GM21619 (cell line): Measurements from ENCODE around the gene DOC2A.
"Not testable (repeated sequence)": the region's sequence is repeated elsewhere in the genome, so short reads cannot be mapped to it uniquely, and the experiment has no call there.

Experiments
- ATAC-seq: cut with Tn5 transposase; IDR thresholded peaks from one replicate; pipeline ENCODE4 v1.9.1; 2021; ENCODE audit not compliant: unreplicated experiment

DOC2A gene

DNA sequence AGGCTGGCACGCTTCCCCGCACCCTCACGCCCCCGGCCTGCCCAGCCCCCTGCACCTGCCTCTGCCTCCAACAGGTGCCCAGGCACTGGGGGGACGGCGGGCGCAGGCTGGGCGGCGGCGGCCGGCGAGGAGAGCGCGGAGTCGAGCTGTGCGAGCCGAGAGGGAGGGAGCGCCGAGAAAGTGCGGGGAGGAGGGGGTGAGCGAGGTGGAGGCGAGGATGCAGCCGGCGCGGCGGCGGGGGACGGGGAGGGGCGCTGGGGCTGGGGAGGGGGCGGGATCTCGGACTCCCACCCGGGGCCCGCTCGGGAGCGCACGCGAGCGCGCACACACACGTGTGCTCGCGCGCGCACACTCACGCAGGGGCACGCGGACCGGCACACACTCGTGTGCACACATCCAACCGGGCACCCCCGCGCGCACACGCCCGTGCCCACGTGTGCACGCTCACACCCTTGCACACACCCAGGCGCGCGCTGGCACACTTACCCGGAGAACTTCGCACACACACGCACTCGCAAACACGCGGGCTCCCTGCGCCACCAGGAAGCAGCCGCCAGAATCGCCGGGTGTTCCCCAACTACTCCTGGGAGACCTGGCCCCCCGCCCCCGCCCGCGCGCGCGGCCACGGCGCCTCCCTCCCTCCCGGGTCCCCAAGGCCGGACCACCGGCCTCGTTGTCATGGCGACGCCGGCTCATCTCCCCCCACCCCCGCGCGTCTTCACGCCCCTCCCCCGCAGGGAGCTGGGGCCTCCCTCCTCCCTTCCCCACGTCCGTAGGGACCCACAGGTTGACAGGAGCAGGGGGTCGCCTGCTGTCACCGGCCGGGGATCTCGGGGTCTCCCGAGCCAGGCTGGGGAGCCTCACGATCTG is at the start of gene DOC2A:
Gene DOC2A (minus strand): TSS at position 184 of the 870 bp plus-strand sequence. CDS start 805 bp downstream, outside the sequence.
- no peak for ATAC-seq

DNA sequence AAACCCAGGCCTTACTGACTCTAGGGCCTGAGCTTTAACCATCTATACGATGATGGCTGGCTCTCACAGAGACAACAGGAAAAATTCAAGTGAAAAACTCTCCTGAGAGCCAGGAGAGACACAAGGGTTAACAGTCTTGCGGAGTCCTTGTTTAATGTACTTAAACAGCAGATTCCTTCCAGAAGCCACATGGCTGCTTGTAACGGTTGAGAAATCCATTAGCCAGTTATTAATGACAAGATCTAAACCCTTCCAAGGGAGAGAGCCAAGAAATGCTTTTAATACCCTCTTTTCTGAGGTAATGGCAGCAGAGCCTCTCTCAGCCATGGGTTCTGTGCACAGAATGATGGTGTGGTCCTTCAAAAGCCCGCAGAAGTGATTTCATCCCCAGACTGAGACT is 49.5 kb upstream of the DOC2A start:
- ATAC-seq: no peak

DNA sequence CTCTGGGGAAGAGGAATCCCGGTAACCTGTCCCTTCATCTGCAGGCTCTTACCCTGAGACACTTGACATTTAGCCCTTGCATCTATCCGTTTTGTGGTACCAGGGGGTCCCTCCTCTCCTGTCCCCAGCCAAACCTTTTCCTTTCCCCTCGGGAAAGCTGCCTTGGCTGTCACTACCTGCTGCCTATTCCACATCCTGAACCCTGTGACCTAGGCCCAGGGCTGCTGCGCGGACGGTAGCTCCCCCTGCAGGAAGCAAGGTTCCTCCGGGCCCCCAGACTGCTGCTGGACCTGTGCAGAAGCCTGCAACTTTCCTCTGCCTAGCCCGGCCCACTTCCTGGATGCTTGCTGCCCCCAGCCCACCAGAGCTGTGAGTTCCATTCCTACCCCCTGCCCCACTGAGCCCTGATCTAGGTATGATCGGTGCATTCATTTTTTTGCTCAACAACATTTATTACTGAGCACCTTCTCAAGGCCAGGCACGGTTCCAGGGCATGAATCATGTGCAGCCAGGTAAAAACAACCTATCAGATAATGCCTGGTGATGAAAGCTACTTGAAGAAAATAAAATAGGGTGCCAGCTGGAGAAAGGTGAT is 44.2 kb upstream of the DOC2A start:
- no peak for ATAC-seq

DNA sequence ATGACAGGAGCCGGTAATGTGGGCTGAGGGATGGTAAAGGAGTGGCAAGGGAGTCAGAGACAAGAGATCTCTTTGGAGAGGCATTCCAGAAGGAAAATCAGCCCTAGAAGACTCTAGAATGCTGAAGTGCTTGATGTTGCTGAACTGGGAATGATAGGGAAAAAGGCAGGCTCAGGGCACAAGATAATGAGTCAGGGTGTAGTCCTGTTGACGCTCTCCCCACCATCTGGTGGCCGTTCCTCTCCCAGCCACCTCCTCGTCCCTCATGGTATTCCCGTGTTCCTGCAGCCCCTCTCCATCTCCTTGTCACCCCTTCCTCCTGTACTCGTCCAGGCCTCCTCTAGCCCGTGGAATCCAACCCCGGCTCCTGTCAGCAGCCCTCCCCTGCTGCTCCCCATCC is 43.6 kb upstream of the DOC2A start:
- ATAC-seq: no peak

DNA sequence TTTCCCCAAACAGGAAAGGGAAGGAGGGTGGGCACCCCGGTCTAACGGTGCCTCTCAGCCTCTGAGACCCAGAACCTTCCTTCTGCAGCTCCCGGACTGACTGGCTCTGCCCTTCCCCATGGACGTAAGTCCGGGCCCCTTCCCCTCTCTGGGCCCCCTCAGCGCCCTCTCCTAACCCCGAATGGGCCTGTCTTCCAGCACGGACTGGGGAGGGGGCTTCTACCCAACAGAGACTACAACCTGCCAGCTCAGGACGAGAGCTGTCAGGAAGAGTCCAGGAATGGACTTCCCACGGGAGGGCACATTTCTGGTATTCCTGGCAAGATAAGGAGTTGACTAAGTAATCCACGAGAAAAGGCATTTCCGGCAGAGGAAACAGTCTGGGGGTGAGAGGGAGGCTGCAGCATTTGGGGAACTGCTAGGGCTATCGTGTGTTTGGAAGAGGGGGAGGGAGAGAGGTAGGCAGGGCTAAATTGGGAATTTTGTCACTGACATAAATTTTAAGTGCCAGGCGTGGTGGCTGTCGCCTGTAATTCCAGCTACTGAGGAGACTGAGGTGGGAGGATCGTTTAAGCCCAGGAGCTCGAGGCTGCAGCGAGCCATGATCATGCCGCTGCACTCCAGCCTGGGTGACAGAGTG is 42.7 kb upstream of the DOC2A start:
- ATAC-seq: peak; percentile 10

DNA sequence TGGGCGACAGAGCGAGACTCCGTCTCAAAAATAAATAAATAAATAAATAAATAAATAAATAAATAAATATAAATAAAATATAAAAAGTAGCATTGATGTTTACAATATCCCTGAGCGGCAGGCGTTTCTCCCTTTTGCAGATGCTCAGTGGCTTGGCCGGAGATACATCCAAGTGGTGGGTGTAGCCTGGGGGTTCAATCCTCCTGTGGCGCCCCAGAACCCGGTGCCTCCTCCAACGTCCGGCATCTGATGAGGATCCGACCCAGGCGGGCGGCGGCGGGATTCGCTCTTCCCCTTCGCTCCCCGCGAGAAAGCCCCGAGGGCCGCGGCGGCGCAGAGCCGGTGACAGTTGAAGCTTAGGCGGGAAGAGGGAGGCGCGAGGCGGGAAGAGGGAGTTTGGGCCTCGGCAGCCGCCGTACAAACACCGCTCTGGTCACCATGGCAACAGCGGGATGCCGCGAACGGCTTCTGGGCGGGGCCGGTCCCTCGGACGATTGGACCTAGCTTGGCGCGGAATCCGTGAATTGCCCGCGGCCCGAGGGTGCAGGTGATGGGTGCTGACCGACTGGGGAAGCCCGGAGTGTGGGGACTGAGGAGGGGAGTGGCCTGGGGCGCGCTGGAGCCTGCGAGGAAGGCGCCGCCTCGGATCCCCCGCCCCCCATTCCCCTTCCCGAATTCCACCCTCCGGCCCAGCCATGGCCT is 42.0 kb upstream of the DOC2A start:
- ATAC-seq: peak; percentile 65

DNA sequence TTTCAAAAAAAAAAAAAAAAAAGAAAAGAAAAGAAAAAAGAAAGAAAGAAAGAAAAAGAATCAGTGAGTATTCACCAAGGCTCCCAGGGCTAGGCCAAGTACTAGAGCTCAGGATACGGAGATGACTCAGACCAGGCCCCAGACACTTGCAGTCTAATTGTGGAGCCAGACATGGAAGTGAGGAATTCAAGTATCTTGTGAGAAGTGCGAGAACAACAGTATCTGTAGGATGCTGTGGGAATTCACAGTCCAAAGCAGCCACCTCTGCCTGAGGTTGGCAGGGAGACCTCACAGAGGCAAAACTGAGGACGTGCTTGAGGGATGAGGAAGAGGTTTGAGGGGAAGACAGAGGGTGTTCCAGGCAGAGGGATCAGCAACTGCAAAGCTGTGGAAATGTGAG is 40.7 kb upstream of the DOC2A start:
- no peak for ATAC-seq

DNA sequence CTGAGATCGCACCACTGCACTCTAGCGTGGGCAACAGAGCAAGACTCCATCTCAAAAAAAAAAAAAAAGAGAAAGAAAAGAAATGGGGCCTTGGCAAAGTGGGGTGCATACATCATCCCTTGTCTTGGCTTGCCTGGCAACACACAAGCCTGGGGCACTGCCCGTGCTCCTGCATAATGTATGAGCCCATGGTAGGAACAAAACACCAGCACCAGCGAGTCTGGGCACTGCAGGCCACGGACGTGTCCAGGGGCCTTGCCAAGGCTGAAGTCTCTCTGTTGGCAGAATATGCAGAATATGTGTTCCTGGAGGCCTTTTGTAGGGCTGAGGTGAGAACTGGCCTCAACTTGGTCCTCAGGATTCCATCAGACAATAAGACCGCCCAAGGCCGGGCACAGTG is 39.0 kb upstream of the DOC2A start:
- no peak for ATAC-seq

DNA sequence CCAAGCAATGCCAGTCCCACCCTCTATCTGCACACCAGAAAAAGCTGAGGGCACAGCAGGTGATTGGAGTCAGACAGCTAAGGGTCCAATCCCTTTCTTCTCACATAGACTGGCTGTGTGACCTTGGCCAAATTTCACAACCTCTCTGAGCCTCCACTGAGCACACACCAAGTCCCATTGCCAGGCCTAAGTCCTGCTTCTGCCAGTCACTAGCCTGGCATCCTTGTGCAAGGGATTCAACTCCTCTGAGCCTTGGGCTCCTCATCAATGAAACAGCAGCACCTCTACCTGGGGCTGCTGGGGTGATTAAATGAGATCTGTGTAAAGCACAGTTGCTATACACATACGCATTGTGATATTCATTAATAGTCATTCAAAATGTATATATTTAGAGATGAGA is 35.8 kb upstream of the DOC2A start:
- ATAC-seq: no peak

DNA sequence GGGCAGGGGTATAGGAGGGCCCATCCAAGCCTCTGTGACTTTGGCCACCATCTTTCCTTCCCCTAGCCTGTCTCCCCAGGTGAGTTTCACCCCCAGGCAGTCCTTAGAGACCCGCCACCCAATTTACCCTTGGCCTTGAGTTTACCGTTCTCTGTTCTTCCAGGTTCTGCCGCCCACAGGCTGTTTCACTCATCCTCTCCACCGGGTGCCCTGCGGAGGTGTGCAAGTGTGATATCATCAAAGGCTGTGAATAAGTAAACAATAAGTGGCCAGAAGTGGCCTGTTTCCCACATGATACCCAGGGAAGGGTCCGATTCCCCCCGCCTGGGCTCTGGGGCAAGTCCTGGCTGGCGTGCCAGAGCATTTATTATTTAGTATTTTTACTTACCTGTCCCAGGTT is 35.4 kb upstream of the DOC2A start:
- no peak for ATAC-seq

DNA sequence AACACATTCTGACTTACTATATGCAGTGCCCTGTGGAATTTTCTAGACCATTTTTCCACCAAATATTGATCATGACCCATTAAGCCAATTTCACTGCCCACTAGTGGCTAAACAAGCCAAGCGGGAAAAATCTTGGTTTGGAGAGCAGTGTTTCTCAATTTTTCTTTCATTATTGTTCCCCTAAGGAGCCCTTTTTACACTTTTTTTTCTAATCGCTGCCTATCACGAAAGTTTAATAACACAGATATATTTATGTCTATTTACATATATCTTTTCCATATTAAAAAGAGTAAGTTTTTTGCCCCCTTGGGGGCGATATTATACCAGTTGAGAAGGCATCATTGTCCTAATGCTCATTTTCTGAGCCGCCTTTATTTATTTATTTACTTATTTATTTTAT is 31.0 kb upstream of the DOC2A start:
- ATAC-seq: no peak

DNA sequence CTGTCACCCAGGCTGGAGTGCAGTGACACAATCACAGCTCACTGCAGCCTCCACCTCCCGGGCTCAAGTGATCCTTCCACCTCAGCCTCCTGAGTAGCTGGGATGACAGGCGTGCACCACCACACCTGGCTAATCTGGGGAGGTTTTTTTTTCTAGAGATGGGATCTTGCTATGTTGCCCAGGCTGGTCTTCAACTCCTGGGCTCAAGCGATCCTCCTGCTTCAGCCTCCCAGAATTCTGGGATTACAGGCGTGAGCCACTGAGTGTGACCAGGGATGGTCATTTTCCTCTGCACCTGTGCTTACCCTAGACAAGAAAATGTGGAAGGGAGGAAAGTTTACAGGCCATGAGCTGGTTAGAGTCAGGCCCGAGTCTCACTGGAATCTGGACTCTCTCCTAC is 29.9 kb upstream of the DOC2A start:
- ATAC-seq: not testable (repeated sequence)

DNA sequence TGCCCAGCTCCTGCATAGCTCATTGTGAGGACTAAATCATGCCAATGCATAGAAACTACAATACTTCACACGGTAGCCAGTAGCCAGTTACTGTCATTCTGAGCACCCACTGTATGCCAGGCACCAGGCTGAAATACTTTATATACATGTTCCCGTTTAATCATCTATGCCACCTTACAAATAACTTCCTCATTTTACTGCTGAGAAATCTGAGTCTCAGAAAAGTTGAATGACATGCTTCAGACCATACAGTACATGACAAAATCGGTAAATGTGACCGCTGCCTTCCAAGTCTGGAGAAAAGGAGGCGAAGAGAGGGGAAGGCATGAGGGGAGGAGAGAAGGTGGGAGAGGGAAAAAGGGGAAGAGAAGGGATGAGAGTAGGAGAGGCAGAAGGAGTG is 29.4 kb upstream of the DOC2A start:
- no peak for ATAC-seq

DNA sequence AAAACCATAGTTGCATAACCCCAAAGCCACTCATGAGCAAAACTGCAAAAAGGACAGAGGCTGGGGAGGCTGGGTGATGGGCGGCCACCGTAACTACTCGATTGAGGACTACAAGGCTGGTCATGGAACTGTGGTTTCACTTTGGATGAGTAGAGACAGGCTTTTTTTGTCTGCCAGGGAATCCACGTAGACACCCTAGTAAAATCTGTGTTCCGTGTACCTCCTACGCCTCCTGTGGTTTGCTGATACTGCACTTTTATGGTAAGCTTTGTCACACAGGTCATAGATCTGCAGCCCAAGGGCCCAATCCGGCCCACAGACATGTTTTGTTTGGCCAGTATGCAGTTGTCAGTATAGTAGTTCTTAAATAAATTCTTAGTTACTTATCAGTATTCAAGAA is 22.4 kb upstream of the DOC2A start:
- ATAC-seq: no peak

DNA sequence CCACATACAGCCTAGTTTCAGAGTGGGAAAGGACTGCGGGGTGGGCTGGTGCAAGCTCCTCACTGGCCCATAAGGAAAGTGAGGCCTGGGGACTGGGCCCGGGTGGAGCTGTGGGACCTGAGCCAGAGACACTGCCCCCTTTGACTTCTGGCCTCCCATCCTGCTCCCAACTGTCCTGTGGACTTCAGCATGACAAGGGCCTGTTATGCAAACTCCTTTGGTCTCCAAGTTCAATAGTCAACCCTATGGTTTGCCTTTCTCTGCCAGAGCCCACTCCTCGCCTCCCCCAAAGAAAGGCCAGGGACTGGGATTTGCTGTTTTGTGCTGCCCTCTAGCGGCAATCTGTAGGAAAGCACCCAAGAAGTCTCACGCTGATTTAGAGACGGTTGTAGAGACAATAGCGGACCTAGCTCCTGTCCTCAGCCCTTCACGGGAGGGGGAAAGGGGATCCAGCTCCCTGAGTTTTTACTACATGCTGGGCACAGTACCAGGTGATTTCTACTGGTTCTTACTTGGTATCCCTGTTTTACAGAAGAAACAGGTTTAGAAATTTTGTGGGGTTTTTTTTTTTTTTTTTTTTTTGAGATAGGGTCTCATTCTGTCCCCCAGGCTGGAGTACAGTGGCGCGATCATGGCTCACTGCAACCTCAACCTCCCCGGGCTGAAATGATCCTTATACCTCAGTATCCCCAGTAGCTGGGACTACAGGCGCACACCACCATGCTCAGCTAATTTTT is 21.4 kb upstream of the DOC2A start:
- ATAC-seq: no peak

DNA sequence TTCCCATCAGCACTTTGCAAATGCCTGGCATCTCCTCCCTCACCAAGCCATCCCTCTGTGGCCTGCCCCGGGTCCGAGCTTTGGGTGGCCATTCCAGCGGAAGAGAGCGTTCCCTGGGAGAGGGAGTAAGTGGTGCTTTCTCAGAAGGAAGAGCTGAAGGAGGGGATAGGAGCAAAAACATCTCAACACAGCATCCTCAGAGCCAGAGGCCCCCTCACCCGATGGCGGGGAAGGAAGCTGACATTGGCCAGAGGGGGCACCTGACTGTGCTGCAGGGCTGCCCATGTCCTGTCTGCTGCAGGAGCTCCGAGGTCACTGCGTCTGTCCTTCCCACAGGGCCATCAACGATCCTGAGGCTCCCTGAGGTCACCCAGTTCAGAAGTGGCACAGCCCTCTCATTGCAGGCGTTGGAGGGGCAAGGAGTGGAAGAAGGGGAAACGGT is 20.7 kb upstream of the DOC2A start:
- ATAC-seq: no peak

DNA sequence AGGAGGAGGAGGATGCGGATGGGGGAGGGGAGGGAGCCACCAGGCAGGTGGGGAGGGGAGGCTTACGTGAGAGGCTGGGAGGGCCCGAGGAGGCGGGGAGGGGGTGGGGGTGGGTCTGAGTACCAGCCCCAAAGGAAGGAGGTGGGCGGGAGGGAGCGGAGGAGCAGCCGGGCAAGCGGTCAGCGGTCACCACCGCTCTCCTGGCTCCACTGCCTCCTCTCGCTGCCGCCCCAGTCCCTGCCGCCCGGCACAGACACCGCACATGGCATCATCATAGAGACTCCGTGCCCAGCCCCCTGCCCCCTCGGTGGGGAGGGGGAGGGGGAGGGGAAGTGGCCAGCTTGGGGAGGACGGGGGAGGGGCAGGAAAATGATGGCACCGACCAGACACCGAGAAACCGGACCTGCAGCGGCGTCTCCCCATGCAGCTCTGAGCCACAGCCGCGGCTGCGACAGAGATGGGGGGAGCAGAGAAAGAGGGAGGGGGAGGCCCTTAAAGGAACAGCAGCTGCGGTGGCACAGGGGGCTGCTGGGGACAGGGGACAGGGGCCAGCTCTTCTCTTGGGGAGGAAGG is 20.1 kb upstream of the DOC2A start, which contains the start of gene TLCD3B:
Gene TLCD3B (minus strand): TSS at position 431 of the 573 bp plus-strand sequence. CDS start 744 bp downstream, outside the sequence.
- no peak for ATAC-seq

DNA sequence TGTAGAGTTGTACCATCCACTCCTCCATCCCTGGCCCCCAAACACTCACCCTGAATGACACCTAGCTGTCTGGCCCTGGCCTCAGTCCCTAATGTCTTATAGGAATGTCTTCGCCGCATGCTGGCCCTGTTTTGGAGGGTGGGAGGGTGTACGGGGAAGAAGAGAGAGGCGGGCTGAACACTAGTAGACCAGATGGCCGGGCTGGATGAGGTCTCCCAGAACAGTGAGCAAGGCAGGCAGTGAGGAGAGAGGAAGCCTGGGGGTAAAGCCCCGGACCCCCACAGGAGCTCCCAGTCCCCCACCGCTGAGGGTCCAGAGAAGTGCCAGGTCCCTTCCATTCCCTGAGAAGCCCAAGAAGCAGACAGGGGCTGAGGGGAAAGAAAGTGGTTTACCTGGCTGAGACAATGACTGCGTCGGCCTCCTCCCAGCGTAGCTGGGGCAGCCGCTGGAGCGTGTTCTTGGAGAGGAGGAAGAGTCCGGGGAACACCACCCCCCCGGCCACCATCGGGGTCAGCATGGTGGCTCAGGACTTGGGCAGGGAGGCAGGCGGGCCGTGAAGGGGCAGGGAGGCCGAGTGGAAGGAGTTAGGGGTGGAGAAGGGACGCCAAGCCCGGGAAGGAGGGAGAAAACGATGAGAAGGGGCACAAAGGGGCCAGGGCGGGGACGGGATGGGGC is 19.3 kb upstream of the DOC2A start:
- ATAC-seq: no peak

DNA sequence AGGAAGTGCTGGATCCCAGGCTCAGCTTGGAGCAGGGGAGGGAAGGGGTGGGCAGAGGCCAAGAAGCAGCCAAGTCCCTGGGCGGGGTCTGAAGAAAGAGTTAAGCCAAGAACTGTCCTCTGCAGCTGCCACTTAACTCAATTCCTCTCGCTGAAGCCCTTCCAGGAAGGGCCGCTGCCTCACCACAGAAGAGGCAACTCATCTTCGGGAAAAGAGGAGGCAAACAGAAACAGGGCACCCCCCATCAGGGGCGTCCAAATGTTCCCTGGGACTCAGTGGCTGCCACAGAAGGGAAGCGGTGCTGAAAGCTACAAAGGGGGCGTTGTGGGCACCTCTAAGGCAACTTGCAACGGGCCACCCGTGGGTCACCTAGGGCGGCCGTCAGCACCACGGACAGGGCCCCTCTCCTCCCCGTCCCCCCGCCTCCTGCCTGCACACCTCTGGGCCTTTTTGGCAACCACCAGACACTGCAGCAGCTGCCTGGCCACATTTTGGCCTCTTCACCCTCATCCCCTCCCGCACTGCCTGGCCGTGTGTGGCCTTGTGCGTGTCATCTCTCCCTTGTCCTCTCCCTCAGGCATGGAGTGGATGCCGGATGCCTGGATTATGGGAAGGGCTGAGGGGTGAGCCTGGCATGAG is 17.7 kb upstream of the DOC2A start:
- no peak for ATAC-seq
